Measurements from ENCODE around the gene EBP.

Gene EBP

GRCh38 chrX:48491809-48492208, 29.8 kb upstream of the EBP start:
- no peak for TF ChIP-seq CTCF (IDR thresholded peaks at IDR 0.05; ENCODE audit: insufficient read depth, low read depth, low read length, missing control alignments)
- no peak for DNase-seq (ENCODE audit: low read depth)
- H3K4me3 ChIP-seq (ENCODE audit: low read depth, low read length), result no peak overlapping the region

- no peak overlapping the region for H3K4me3 ChIP-seq (ENCODE audit: low read depth, low read length)
- DNase-seq (ENCODE audit: low read depth), result no peak
- TF ChIP-seq CTCF (IDR thresholded peaks at IDR 0.05; ENCODE audit: insufficient read depth, low read depth, low read length, missing control alignments), result no peak
These were observed 29.2 kb upstream of the EBP start for GRCh38 chrX:48492293-48492910.

GRCh38 chrX:48493890-48494364, 27.7 kb upstream of the EBP start:
- no peak for TF ChIP-seq CTCF (IDR thresholded peaks at IDR 0.05; ENCODE audit: insufficient read depth, low read depth, low read length, missing control alignments)
- DNase-seq (ENCODE audit: low read depth), result no peak
- H3K4me3 ChIP-seq (ENCODE audit: low read depth, low read length), result no peak overlapping the region

GRCh38 chrX:48496660-48497059, 24.9 kb upstream of the EBP start:
- no peak for DNase-seq (ENCODE audit: low read depth)
- no peak overlapping the region for H3K4me3 ChIP-seq (ENCODE audit: low read depth, low read length)
- TF ChIP-seq CTCF (IDR thresholded peaks at IDR 0.05; ENCODE audit: insufficient read depth, low read depth, low read length, missing control alignments), result no peak

- DNase-seq (ENCODE audit: low read depth), result no peak
- TF ChIP-seq CTCF (IDR thresholded peaks at IDR 0.05; ENCODE audit: insufficient read depth, low read depth, low read length, missing control alignments), result no peak
- no peak overlapping the region for H3K4me3 ChIP-seq (ENCODE audit: low read depth, low read length)
These were observed 23.7 kb upstream of the EBP start for GRCh38 chrX:48497871-48498270.

- no peak for DNase-seq (ENCODE audit: low read depth)
These were observed 23.2 kb upstream of the EBP start for GRCh38 chrX:48498374-48498809.

More at GRCh38 chrX:48498374-48498809, 23.2 kb upstream of the EBP start:
- no peak for TF ChIP-seq CTCF (IDR thresholded peaks at IDR 0.05; ENCODE audit: insufficient read depth, low read depth, low read length, missing control alignments)
- no peak overlapping the region for H3K4me3 ChIP-seq (ENCODE audit: low read depth, low read length)

Measured in GM12865 (cell line).